Ishikawa (cell line): ENCODE data around the gene NUAK1.

Source experiments
- CEBPB ChIP-seq: IDR thresholded peaks from 2 replicates; pipeline ENCODE4 v1.6.1; 2012
- CREB1 ChIP-seq: IDR thresholded peaks from 2 replicates; pipeline ENCODE4 v1.6.1; 2012; ENCODE audit warnings: low read depth
- EGR1 ChIP-seq: IDR thresholded peaks from 2 replicates; pipeline ENCODE4 v1.6.1; 2012
- EP300 ChIP-seq: IDR thresholded peaks from 2 replicates; pipeline ENCODE4 v1.6.1; 2012; ENCODE audit warnings: borderline replicate concordance
- FOXM1 ChIP-seq: IDR thresholded peaks from 2 replicates; pipeline ENCODE4 v1.6.1; 2012; ENCODE audit warnings: low read depth, borderline replicate concordance
- NFIC ChIP-seq: IDR thresholded peaks from 2 replicates; pipeline ENCODE4 v1.6.1; 2012
- RAD21 ChIP-seq: IDR thresholded peaks from 2 replicates; pipeline ENCODE4 v1.6.1; 2012; ENCODE audit warnings: low read depth
- TAF1 ChIP-seq: IDR thresholded peaks from 2 replicates; pipeline ENCODE4 v1.6.1; 2012; ENCODE audit warnings: low read depth, mild to moderate bottlenecking
- TCF12 ChIP-seq: IDR thresholded peaks from 2 replicates; pipeline ENCODE4 v1.6.1; 2012; ENCODE audit warnings: low read depth
- TEAD4 ChIP-seq: IDR thresholded peaks from 2 replicates; pipeline ENCODE4 v1.6.1; 2012
- YY1 ChIP-seq: IDR thresholded peaks from 2 replicates; pipeline ENCODE4 v1.6.1; 2012; ENCODE audit warnings: low read depth
- ZBTB7A ChIP-seq: IDR thresholded peaks from 2 replicates; pipeline ENCODE4 v1.6.1; 2012; ENCODE audit warnings: low read depth
- TF ChIP-seq, protein P1 (sequence below): IDR thresholded peaks from 2 replicates; pipeline ENCODE4 v1.6.1; 2012; ENCODE audit warnings: low read depth, mild to moderate bottlenecking
- TF ChIP-seq, protein P2 (sequence below): IDR thresholded peaks from 2 replicates; pipeline ENCODE4 v1.6.1; 2012
- TF ChIP-seq, protein P3 (sequence below): IDR thresholded peaks from 2 replicates; pipeline ENCODE4 v1.6.1; 2012

Gene NUAK1

DNA sequence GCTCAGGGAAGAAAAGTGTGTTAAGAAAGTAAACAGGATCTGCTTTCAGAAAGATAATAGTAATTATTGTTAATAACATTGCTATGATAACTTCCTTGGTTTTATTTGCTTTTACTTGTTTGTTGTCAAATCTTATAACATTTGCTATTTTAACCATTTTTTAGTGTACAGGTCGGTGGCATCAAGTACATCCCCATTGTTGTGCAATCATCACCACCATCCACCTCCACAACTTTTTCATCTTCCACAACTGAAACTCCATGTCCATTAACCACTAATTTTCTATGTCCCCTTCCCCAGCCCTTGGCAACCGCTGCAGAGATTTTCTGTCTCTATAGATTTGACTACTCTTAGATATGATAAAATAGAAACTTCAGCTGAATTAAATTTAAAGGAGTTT, 22.7 kb upstream of the NUAK1 start:
- TF ChIP-seq YY1 (no peak), NFIC (no peak), EP300 (no peak), RAD21 (no peak), TCF12 (no peak), CEBPB (no peak), EGR1 (no peak), ZBTB7A (no peak), CREB1 (no peak), FOXM1 (no peak), TAF1 (no peak), TEAD4 (no peak)
- TF ChIP-seq, protein P1, sequence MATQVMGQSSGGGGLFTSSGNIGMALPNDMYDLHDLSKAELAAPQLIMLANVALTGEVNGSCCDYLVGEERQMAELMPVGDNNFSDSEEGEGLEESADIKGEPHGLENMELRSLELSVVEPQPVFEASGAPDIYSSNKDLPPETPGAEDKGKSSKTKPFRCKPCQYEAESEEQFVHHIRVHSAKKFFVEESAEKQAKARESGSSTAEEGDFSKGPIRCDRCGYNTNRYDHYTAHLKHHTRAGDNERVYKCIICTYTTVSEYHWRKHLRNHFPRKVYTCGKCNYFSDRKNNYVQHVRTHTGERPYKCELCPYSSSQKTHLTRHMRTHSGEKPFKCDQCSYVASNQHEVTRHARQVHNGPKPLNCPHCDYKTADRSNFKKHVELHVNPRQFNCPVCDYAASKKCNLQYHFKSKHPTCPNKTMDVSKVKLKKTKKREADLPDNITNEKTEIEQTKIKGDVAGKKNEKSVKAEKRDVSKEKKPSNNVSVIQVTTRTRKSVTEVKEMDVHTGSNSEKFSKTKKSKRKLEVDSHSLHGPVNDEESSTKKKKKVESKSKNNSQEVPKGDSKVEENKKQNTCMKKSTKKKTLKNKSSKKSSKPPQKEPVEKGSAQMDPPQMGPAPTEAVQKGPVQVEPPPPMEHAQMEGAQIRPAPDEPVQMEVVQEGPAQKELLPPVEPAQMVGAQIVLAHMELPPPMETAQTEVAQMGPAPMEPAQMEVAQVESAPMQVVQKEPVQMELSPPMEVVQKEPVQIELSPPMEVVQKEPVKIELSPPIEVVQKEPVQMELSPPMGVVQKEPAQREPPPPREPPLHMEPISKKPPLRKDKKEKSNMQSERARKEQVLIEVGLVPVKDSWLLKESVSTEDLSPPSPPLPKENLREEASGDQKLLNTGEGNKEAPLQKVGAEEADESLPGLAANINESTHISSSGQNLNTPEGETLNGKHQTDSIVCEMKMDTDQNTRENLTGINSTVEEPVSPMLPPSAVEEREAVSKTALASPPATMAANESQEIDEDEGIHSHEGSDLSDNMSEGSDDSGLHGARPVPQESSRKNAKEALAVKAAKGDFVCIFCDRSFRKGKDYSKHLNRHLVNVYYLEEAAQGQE: no peak
- TF ChIP-seq, protein P2, sequence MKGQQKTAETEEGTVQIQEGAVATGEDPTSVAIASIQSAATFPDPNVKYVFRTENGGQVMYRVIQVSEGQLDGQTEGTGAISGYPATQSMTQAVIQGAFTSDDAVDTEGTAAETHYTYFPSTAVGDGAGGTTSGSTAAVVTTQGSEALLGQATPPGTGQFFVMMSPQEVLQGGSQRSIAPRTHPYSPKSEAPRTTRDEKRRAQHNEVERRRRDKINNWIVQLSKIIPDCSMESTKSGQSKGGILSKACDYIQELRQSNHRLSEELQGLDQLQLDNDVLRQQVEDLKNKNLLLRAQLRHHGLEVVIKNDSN: no peak
- TF ChIP-seq, protein P3, sequence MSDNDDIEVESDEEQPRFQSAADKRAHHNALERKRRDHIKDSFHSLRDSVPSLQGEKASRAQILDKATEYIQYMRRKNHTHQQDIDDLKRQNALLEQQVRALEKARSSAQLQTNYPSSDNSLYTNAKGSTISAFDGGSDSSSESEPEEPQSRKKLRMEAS: no peak

DNA sequence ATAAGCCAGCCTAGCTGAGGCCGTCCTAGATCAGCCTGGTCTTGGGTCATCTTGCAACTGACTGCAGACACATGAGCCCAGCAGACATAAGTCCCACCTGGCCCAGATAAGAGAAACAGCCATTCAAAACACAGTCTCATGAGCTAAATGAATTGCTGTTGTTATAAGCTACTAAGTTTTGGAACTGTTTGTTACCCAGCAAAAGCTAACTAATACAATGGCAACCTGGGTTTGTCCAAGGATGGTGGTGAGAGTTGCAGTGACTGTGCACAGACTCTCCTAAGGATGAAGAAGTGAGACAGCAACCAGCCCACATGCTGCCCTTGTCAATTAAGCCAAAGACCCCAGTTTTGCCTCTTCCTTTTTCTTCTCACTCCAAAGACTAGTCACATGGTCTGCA, 22.2 kb upstream of the NUAK1 start:
- TF ChIP-seq, protein P1: no peak
- no peak for TF ChIP-seq FOXM1
- no peak for TF ChIP-seq EGR1
- no peak for TF ChIP-seq RAD21
- TF ChIP-seq, protein P3: no peak
- no peak for TF ChIP-seq ZBTB7A
- no peak for TF ChIP-seq EP300

DNA sequence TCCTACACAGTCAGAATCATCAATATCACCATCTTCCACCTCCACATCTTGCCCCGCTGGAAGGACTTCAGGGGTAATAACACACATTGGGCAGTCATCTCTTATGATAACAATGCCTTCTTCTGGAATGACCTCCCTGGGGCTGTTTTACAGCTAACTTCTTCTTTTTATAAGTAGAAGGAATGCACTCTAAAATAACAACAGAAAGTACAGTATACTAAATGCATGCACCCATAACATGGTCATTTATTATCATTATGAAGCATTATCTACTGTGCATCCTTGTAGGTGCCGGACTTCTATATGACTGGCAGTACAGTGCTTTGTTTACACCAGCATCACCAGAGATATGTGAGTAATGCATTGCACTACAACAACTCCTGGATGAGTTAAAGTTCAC, 19.0 kb upstream of the NUAK1 start:
- no peak for TF ChIP-seq FOXM1
- TF ChIP-seq, protein P2: no peak
- TF ChIP-seq RAD21: no peak
- no peak for TF ChIP-seq TAF1
- TF ChIP-seq EP300: no peak
- no peak for TF ChIP-seq TCF12
- no peak for TF ChIP-seq YY1

DNA sequence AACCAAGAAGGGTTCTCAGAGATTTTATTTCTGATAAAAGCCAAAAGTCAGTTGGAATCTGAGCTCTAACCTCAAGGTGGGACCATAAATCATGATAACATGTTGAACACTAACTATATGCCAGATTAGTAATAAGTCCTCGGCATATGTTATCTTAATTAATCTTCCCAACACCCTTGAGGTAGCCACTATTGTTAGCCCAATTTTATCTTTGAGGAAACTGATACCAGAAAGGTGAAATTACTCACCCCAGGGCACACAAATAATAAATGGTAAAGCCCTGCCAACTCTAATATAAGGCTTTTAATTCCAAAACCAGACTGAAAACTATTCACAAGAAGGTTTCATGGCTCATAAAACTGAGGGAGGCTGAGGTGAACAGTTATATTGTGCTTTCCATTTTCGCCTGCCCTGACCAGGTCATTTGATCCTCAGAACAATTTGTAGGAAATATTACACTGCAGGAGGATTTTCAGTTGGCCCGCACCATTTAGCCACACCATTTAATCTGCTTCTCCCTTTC, 16.1 kb upstream of the NUAK1 start:
- TF ChIP-seq, protein P1: no peak
- TF ChIP-seq CEBPB (no peak), TCF12 (peak; percentile 52), EP300 (peak; percentile 67; the same call in 1 of the 2 replicates), ZBTB7A (no peak), TEAD4 (peak; percentile 8; the same call in 1 of the 2 replicates), FOXM1 (peak; percentile 36; the same call in 1 of the 2 replicates), NFIC (peak; percentile 70), YY1 (no peak)

DNA sequence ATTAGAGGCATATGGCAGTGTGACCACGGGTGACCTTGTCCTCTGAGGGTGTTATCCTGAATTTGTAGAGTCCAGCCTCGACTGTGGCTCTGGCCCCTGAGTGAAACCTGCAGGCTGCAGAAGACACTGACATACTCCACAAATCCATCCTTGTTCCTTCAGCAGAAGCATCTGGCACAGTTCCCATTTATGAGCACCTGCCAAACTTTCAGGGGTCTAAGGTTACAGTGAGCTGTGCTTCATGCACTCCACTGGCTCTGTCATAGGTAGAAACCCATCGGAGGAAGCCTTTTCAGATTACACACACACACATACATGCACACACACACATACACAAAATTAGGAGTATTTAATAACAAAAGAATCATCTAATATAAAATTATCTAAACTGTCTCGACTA, 13.6 kb upstream of the NUAK1 start:
- TF ChIP-seq FOXM1 (no peak), NFIC (no peak), RAD21 (no peak), ZBTB7A (no peak), TEAD4 (no peak), EP300 (no peak), YY1 (no peak), CEBPB (no peak), TAF1 (no peak), CREB1 (no peak), TCF12 (no peak), EGR1 (no peak)
- TF ChIP-seq, protein P2: no peak
- TF ChIP-seq, protein P3: no peak
- TF ChIP-seq, protein P1: no peak
